IgD-negative memory B cell (primary cell): ENCODE measurements around the gene LTA4H. TPM values are rescaled to one million over a fixed set of nuclear protein-coding genes. Genes with fewer than 3 reads are reported as not detected.

Experiments
- polyA plus RNA-seq: library from polyadenylated mRNA; unstranded; fragments of 300-500 nt; fragmentation: Illumina TruSeq; gene quantifications from one replicate; pipeline ENCODE4 v1.2.3, GENCODE V29; 2021

Gene LTA4H
- polyA plus RNA-seq, 1 donor from 2014 or later, result 122 TPM

Other genes starting within 250 kb of the LTA4H start
- gene NTN4, start 244.8 kb downstream of the LTA4H start, polyA plus RNA-seq, result not detected
- gene SNRPF, start 176.6 kb downstream of the LTA4H start, polyA plus RNA-seq, result 50.6 TPM
- not detected for gene CCDC38, start 93.0 kb downstream of the LTA4H start, polyA plus RNA-seq
- 2.7 TPM for gene AMDHD1, start 92.3 kb downstream of the LTA4H start, polyA plus RNA-seq
- not detected for gene HAL, start 39.2 kb downstream of the LTA4H start, polyA plus RNA-seq
- 17.9 TPM for gene ELK3, start 158.8 kb upstream of the LTA4H start, polyA plus RNA-seq